Limb (tissue), 2 donors: Measurements from ENCODE around the gene S1PR4.
A peak's percentile ranks its signal among the peaks of the same experiment; 100 is the strongest.
"Not testable (repeated sequence)": the region's sequence is repeated elsewhere in the genome, so short reads cannot be mapped to it uniquely, and the experiment has no call there.

Experiments
- DNase-seq, 2 donors: peaks; one replicate each; pipeline ENCODE4 v3.0.0-alpha.2; 2016; ENCODE audit errors: extremely low spot score in 2 of 2

The S1PR4 gene

GRCh38 chr19:3151563-3152418 lies 26.8 kb upstream of the S1PR4 start:
- no peak for DNase-seq

DNA sequence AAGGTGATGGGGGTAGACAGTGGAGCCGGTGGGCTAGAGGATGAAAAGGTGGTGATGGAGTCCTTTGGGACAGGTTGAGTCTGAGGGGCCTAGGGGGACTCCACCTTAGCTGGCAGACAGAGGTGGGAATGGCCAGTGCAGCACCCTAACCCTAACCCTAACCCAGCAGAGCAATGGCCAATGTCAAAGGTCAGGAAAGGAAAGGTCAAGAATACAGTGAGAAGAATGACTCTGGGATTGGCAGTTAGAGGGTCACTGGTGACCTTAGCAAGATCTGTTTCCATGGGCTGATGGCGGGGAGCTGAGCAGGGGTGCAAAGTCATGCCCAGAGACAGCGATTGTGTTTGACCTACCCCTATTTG lies 26.2 kb upstream of the S1PR4 start:
- no peak for DNase-seq

DNA sequence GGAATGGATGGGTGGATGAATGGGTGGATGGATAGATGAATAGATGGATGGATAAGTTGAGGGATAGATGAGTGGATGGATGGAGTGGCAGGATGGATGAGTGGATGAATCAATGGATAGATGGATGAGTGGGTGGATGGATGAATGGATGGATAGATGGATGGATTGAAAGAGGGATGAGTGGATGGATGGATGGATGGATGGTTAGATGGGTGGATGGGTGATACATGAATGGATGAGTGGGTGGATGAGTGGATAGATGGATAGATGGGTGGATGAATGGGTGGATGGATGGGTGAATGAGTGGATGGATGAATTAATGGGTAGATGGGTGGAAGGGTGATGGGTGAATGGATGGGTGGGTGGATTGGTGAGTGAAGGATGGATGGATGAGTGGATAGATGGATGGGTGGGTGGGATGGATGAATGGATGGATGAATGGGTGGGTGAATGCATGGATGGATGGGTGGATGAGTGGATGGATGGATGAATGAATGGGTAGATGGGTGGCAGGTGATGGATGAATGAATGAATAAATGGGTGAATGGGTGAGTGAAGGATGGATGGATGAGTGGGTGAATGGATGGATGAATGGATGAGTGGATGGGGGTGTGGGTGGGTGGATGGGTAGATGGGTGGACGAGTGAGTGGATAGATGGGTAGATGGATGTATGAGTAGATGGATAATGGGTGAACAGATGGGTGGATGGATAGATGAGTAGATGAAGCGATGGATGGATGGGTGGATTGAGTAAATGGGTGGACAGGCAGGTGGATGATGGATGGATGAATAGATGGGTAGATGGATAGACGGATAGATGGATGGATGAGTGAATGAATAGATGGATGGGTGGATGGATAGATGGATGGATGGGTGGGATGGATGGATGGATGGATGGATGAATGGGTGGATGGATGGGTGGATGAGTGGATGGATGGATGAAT lies 25.0 kb upstream of the S1PR4 start:
- DNase-seq: no peak

GRCh38 chr19:3154447-3154846 lies 24.1 kb upstream of the S1PR4 start:
- DNase-seq: not testable (repeated sequence)

- DNase-seq: no peak
Measured at GRCh38 chr19:3154957-3155736, 23.4 kb upstream of the S1PR4 start.

DNA sequence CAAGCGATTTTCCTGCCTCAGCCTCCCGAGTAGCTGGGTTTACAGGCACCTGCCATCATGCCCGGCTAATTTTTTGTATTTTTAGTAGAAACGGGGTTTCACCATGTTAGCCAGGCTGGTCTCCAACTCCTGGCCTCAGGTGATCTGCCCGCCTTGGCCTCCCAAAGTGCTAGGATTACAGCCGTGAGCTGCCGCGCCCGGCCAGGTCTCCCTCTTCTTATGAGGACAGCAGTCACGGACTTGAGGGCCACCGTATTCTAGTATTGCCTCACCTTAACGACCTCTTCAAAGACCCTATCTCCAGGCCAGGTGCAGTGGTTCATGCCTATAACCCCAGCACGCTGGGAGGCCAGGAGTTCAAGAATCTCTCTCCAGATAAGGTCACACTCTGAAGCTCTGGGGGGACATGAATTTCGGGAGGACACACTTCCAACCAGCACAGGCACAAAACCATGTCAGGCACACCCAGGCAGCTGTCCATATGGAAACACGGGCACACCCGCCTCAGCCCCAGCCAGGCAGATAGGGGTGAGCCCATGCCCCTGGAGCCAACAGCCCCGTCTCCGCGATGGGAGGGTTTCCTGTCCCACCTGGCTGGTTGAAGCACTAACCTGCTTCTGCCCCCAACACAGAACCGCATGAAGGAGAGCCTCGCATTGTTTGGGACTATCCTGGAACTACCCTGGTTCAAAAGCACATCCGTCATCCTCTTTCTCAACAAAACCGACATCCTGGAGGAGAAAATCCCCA lies 21.3 kb upstream of the S1PR4 start:
- DNase-seq: no peak

- no peak for DNase-seq
Measured at GRCh38 chr19:3159565-3159964, 19.0 kb upstream of the S1PR4 start.

GRCh38 chr19:3160219-3160618 lies 18.4 kb upstream of the S1PR4 start:
- DNase-seq: no peak

- no peak for DNase-seq
Measured at GRCh38 chr19:3161453-3161852, 17.1 kb upstream of the S1PR4 start.

- DNase-seq: no peak
Measured at GRCh38 chr19:3162418-3163229, 15.9 kb upstream of the S1PR4 start.

- DNase-seq: peak; percentile 47 to 76
Measured at GRCh38 chr19:3163230-3163886, 15.2 kb upstream of the S1PR4 start.

- DNase-seq: no peak
Measured at GRCh38 chr19:3163943-3164342, 14.6 kb upstream of the S1PR4 start.

GRCh38 chr19:3167533-3168272 lies 10.9 kb upstream of the S1PR4 start:
- DNase-seq: no peak

DNA sequence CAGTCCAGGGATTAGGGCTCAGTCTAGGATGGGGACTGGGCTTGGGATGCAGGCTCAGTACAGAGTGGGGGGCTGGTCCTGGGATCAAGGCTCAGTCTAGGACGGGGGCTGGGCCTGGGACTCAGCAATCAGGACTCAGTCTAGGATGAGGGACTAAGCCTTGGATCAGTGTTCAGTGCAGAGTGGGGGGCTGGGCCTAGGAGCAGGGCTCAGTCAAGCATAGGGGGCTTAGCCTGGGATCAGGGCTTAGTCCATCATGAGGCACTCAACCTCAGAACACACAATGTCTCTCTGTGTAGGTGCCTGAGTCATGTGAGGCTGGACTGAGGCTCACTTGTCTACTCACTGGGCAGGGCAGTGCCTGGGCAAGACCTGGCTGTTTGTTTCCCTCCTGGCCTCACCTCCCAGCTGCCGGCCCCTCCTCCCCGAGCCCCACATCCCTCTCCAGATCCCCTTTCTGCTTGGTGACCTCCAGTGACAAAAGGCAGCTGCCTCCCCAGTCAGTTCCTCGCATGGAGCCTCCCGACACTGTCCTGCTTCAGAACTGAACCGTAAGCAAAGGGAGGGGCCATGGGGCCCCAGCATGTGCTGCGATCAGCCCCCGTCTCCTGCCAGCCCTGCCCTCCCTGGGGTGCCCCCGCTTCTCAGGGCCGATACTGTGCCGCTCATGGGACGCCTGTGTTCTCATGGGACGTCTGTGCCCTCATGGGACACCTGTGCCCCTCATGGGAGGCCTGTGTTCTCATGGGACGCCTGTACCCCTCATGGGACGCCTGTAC lies 6.5 kb upstream of the S1PR4 start:
- DNase-seq: peak in 1 of 2 donors; percentile 34

- DNase-seq: not testable (repeated sequence)
Measured at GRCh38 chr19:3172673-3173000, 5.9 kb upstream of the S1PR4 start.

- DNase-seq: peak; percentile 21 to 36
Measured at GRCh38 chr19:3175781-3176714, 2.5 kb upstream of the S1PR4 start.
